KMS-11 (cell line): ENCODE measurements around the gene CHODL.

Source experiments
- H2AFZ ChIP-seq: fragments of 200-600 bp; sonication (generic); 2 replicates; pipeline ENCODE4 v1.6.1; 2016; ENCODE audit warnings: antibody characterized with exemption, mixed run types, low read depth
- H3K27ac ChIP-seq: fragments of 200-600 bp; sonication (generic); 2 replicates; pipeline ENCODE4 v1.6.1; 2016; ENCODE audit warnings: mild to moderate bottlenecking, mixed run types
- H3K27me3 ChIP-seq: fragments of 200-600 bp; sonication (generic); 2 replicates; pipeline ENCODE4 v1.6.1; 2017; ENCODE audit warnings: mild to moderate bottlenecking, low read depth, mixed run types, moderate library complexity; ENCODE audit not compliant: insufficient read depth
- H3K36me3 ChIP-seq: fragments of 200-600 bp; sonication (generic); 2 replicates; pipeline ENCODE4 v1.6.1; 2017; ENCODE audit warnings: mild to moderate bottlenecking, mixed run types; ENCODE audit not compliant: insufficient read depth
- H3K4me1 ChIP-seq: fragments of 200-600 bp; sonication (generic); 2 replicates; pipeline ENCODE4 v1.6.1; 2016; ENCODE audit warnings: mild to moderate bottlenecking, low read depth, mixed run types; ENCODE audit not compliant: poor library complexity, severe bottlenecking
- H3K4me2 ChIP-seq: fragments of 200-600 bp; sonication (generic); 2 replicates; pipeline ENCODE4 v1.7.0; 2016; ENCODE audit warnings: mild to moderate bottlenecking, mixed run types
- H3K4me3 ChIP-seq: fragments of 200-600 bp; sonication (generic); IDR thresholded peaks from 2 replicates; pipeline ENCODE4 v1.6.1; 2017; ENCODE audit warnings: low read depth, low read length, mixed read lengths; ENCODE audit not compliant: insufficient read depth
- H3K79me2 ChIP-seq: fragments of 200-600 bp; sonication (generic); 2 replicates; pipeline ENCODE4 v1.6.1; 2016; ENCODE audit warnings: low read depth, mixed run types; ENCODE audit not compliant: insufficient read depth
- H3K9ac ChIP-seq: fragments of 200-600 bp; sonication (generic); 2 replicates; pipeline ENCODE4 v1.6.1; 2016; ENCODE audit warnings: mild to moderate bottlenecking, mixed run types
- H4K20me1 ChIP-seq: fragments of 200-600 bp; sonication (generic); 2 replicates; pipeline ENCODE4 v1.6.1; 2016; ENCODE audit warnings: mild to moderate bottlenecking, mixed run types; ENCODE audit not compliant: insufficient read depth
- CTCF ChIP-seq: fragments of 200-600 bp; sonication (generic); conservative IDR thresholded peaks from 2 replicates; pipeline ENCODE4 v1.6.1; 2017; ENCODE audit warnings: low read depth, mild to moderate bottlenecking, antibody characterized with exemption, low read length, moderate library complexity, mixed read lengths

The CHODL gene

GRCh38 chr21:18252680-18253079, 8.0 kb downstream of the CHODL start:
- no peak overlapping the region for H3K27ac ChIP-seq
- H3K79me2 ChIP-seq: no peaks in the 10 kb centered on the region
- H2AFZ ChIP-seq: no peak overlapping the region
- no peak overlapping the region for H3K4me3 ChIP-seq
- H3K27me3 ChIP-seq: no peaks in the 10 kb centered on the region
- no peak for TF ChIP-seq CTCF
- no peak overlapping the region for H3K9ac ChIP-seq
- no peaks in the 10 kb centered on the region for H4K20me1 ChIP-seq
- no peaks in the 10 kb centered on the region for H3K36me3 ChIP-seq
- no peak overlapping the region for H3K4me2 ChIP-seq
- H3K4me1 ChIP-seq: peaks cover 25% of the 10 kb centered on the region

GRCh38 chr21:18253221-18253620, 8.6 kb downstream of the CHODL start:
- no peak overlapping the region for H3K9ac ChIP-seq
- H4K20me1 ChIP-seq: no peaks in the 10 kb centered on the region
- no peaks in the 10 kb centered on the region for H3K79me2 ChIP-seq
- H3K4me3 ChIP-seq: no peak overlapping the region
- H3K27me3 ChIP-seq: no peaks in the 10 kb centered on the region
- H3K27ac ChIP-seq: no peak overlapping the region
- no peak overlapping the region for H3K4me2 ChIP-seq
- peaks cover 25% of the 10 kb centered on the region for H3K4me1 ChIP-seq
- no peak for TF ChIP-seq CTCF
- H3K36me3 ChIP-seq: no peaks in the 10 kb centered on the region
- H2AFZ ChIP-seq: no peak overlapping the region

- Histone ChIP-seq H4K20me1 (no peaks in the 10 kb centered on the region), H3K4me3 (no peak overlapping the region), H3K36me3 (no peaks in the 10 kb centered on the region), H3K27me3 (no peaks in the 10 kb centered on the region), H3K4me1 (peaks cover 25% of the 10 kb centered on the region), H3K79me2 (no peaks in the 10 kb centered on the region), H3K27ac (no peak overlapping the region), H2AFZ (no peak overlapping the region), H3K9ac (no peak overlapping the region), H3K4me2 (no peak overlapping the region)
- no peak for TF ChIP-seq CTCF
These were observed 9.2 kb downstream of the CHODL start for GRCh38 chr21:18253799-18254198.

GRCh38 chr21:18265944-18266343, 21.3 kb downstream of the CHODL start:
- Histone ChIP-seq H3K9ac (no peak overlapping the region), H3K79me2 (no peaks in the 10 kb centered on the region), H3K4me2 (no peak overlapping the region), H3K4me1 (peaks cover 3% of the 10 kb centered on the region), H3K27me3 (no peaks in the 10 kb centered on the region), H4K20me1 (no peaks in the 10 kb centered on the region), H3K4me3 (no peak overlapping the region), H3K27ac (no peak overlapping the region), H2AFZ (no peak overlapping the region), H3K36me3 (no peaks in the 10 kb centered on the region)
- TF ChIP-seq CTCF: no peak

- no peak for TF ChIP-seq CTCF
- no peak overlapping the region for H2AFZ ChIP-seq
- no peaks in the 10 kb centered on the region for H3K27me3 ChIP-seq
- H3K9ac ChIP-seq: no peak overlapping the region
- no peak overlapping the region for H3K27ac ChIP-seq
- H3K36me3 ChIP-seq: no peaks in the 10 kb centered on the region
- no peak overlapping the region for H3K4me2 ChIP-seq
- no peaks in the 10 kb centered on the region for H4K20me1 ChIP-seq
- H3K4me3 ChIP-seq: no peak overlapping the region
- peaks cover 13% of the 10 kb centered on the region for H3K4me1 ChIP-seq
- no peaks in the 10 kb centered on the region for H3K79me2 ChIP-seq
These were observed 22.9 kb downstream of the CHODL start for GRCh38 chr21:18267496-18267895.
